ENCODE measurements around the gene RFC2.

DNA sequence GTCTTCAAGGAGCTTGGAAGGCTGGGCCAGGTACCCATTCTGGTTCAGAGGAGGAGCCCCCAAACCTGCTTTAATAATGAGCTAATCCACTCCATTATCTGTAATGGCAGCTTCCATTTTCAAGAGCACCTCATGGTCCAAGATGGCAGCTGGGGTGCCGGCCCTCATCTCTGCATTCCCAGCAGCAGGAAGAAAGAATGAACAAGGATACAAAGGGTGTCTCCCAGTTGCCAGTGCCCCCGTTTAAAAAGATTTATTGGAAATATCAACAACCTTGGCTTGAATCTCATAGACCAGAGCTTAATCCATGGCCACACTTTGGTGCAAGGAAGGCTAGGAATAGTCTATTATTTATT lies 35.9 kb downstream of the RFC2 start:
- TF ChIP-seq, protein P1, sequence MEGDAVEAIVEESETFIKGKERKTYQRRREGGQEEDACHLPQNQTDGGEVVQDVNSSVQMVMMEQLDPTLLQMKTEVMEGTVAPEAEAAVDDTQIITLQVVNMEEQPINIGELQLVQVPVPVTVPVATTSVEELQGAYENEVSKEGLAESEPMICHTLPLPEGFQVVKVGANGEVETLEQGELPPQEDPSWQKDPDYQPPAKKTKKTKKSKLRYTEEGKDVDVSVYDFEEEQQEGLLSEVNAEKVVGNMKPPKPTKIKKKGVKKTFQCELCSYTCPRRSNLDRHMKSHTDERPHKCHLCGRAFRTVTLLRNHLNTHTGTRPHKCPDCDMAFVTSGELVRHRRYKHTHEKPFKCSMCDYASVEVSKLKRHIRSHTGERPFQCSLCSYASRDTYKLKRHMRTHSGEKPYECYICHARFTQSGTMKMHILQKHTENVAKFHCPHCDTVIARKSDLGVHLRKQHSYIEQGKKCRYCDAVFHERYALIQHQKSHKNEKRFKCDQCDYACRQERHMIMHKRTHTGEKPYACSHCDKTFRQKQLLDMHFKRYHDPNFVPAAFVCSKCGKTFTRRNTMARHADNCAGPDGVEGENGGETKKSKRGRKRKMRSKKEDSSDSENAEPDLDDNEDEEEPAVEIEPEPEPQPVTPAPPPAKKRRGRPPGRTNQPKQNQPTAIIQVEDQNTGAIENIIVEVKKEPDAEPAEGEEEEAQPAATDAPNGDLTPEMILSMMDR (IDR thresholded peaks at IDR 0.05): no peak
- TF ChIP-seq POLR2A (IDR thresholded peaks at IDR 0.05): no peak

Measured in right lobe of liver (tissue), 4 donors.